ENCODE results near the gene PRKN. TPM values are rescaled to one million over a fixed set of nuclear protein-coding genes. Genes with fewer than 3 reads are reported as not detected.

Gene PRKN
- total RNA-seq, 1 experiment from 2014 or later = 2.0 TPM

DNA sequence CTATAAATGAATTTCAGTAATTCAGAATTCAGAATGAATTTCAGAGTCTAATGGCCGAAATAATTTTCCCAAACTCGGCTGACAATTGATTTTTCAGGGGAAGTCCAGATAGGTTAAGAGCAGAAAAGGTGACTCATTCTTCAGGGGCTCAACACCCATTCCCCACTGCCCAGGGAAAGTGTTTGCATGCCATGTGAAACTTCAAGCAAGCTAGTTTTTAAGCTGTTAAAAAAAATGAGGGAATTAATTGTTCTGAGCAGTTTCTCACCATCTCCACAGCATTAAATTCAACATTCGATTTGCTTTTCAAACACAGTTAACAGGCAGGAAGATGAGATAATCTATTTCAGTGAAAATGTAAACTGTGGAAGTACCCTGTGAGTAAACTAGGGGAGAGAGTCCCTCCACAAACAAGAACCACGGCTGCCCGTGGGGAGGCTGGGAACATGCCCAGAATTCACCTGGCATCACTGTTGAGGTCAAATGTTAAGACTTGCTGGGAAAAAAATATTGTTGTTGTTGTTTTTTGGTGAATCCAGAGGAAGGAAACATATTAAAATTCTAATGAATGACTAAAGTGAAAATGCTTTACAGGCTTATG, 803.0 kb downstream of the PRKN start:
- H3K27me3 ChIP-seq (ENCODE audit: insufficient read depth, low read length) = no peaks in the 10 kb centered on the region
- H3K4me1 ChIP-seq (ENCODE audit: insufficient read depth, low read length) = no peaks in the 10 kb centered on the region
- H3T11ph ChIP-seq (ENCODE audit: low read length) = no peak overlapping the region
- H3K23ac ChIP-seq (ENCODE audit: insufficient read length, low read depth, low read length) = no peak overlapping the region
- H3K27ac ChIP-seq (ENCODE audit: insufficient read length, low read depth, low read length) = no peak overlapping the region
- no peak overlapping the region for H3K18ac ChIP-seq (ENCODE audit: insufficient read length, low read depth, low read length)
- no peak overlapping the region for H2BK12ac ChIP-seq (ENCODE audit: insufficient read length, low read depth, low read length)
- H3K56ac ChIP-seq (ENCODE audit: insufficient read length, low read depth, low read length) = no peak overlapping the region
- H3K79me1 ChIP-seq (ENCODE audit: insufficient read depth, low read depth, low read length, poor library complexity, severe bottlenecking) = no peaks in the 10 kb centered on the region
- H4K91ac ChIP-seq (ENCODE audit: insufficient read length, low read depth, low read length) = no peak overlapping the region
- H4K5ac ChIP-seq (ENCODE audit: insufficient read length, low read depth, low read length) = no peak overlapping the region
- DNase-seq = no peak
- no peak overlapping the region for H3K4me2 ChIP-seq (ENCODE audit: insufficient read depth, insufficient read length, low read length)
- H3K9me3 ChIP-seq (ENCODE audit: control insufficient read depth, low read depth, low read length) = no peaks in the 10 kb centered on the region
- no peak overlapping the region for H2AK5ac ChIP-seq (ENCODE audit: insufficient read length, low read length)
- H2BK5ac ChIP-seq (ENCODE audit: insufficient read length, low read length) = no peak overlapping the region
- Mint-ChIP-seq H3K4me3 (no peak overlapping the region), H3K36me3 (ENCODE audit: insufficient read depth in 1 of 3, low read depth in 3 of 3) (no peaks in the 10 kb centered on the region), H3K27ac (no peak overlapping the region), H3K4me1 (no peaks in the 10 kb centered on the region), H3K9me3 (no peaks in the 10 kb centered on the region), H3K27me3 (ENCODE audit: low read depth) (no peaks in the 10 kb centered on the region; the same call in 1 of the 2 replicates)
- no peaks in the 10 kb centered on the region for H3K79me2 ChIP-seq (ENCODE audit: insufficient read depth, low read length)
- no peak overlapping the region for H4K8ac ChIP-seq (replicated peaks; ENCODE audit: insufficient read length, low read depth, low read length)
- no peak overlapping the region for H2BK120ac ChIP-seq (ENCODE audit: low read depth, low read length, poor library complexity, severe bottlenecking)
- no peak overlapping the region for H3K9ac ChIP-seq (ENCODE audit: extremely low read depth, insufficient read length, low read length)
- H3K14ac ChIP-seq (ENCODE audit: insufficient read depth, low read length) = no peak overlapping the region
- H2BK15ac ChIP-seq (ENCODE audit: low read depth, low read length) = no peak overlapping the region
- no peaks in the 10 kb centered on the region for H3K23me2 ChIP-seq (ENCODE audit: insufficient read length, low read depth, low read length, poor library complexity, severe bottlenecking)
- TF ChIP-seq, protein P1, sequence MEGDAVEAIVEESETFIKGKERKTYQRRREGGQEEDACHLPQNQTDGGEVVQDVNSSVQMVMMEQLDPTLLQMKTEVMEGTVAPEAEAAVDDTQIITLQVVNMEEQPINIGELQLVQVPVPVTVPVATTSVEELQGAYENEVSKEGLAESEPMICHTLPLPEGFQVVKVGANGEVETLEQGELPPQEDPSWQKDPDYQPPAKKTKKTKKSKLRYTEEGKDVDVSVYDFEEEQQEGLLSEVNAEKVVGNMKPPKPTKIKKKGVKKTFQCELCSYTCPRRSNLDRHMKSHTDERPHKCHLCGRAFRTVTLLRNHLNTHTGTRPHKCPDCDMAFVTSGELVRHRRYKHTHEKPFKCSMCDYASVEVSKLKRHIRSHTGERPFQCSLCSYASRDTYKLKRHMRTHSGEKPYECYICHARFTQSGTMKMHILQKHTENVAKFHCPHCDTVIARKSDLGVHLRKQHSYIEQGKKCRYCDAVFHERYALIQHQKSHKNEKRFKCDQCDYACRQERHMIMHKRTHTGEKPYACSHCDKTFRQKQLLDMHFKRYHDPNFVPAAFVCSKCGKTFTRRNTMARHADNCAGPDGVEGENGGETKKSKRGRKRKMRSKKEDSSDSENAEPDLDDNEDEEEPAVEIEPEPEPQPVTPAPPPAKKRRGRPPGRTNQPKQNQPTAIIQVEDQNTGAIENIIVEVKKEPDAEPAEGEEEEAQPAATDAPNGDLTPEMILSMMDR (conservative IDR thresholded peaks at IDR 0.05) = no peak
- no peak overlapping the region for H2BK20ac ChIP-seq (ENCODE audit: low read depth, low read length, poor library complexity, severe bottlenecking)
- no peaks in the 10 kb centered on the region for H4K20me1 ChIP-seq (ENCODE audit: control insufficient read depth, insufficient read depth, insufficient read length)
- no peak overlapping the region for H3K4ac ChIP-seq (ENCODE audit: low read depth, low read length)
- WGBS (ENCODE audit: extremely low coverage, insufficient read length, low lambda C conversion rate) = no CpG with 5 or more reads among the region's 5 CpGs
- H2AFZ ChIP-seq (ENCODE audit: low read length) = no peak overlapping the region
